OCI-LY7 (cell line): ENCODE results near the gene TGFB1I1.

ENCODE experiments used
- EZH2phosphoT487 ChIP-seq: fragments of 200-600 bp; sonication (generic); IDR thresholded peaks from 2 replicates; pipeline ENCODE4 v1.6.1; 2018; ENCODE audit warnings: low read depth, borderline replicate concordance, mild to moderate bottlenecking, mixed run types, antibody characterized with exemption, low read length, moderate library complexity, mixed read lengths
- TF ChIP-seq, protein P1 (sequence below): fragments of 200-600 bp; sonication (generic); conservative IDR thresholded peaks from 2 replicates; pipeline ENCODE4 v1.5.1; 2014; ENCODE audit warnings: mild to moderate bottlenecking, antibody characterized with exemption, low read length, moderate library complexity, mixed read lengths

DNA sequence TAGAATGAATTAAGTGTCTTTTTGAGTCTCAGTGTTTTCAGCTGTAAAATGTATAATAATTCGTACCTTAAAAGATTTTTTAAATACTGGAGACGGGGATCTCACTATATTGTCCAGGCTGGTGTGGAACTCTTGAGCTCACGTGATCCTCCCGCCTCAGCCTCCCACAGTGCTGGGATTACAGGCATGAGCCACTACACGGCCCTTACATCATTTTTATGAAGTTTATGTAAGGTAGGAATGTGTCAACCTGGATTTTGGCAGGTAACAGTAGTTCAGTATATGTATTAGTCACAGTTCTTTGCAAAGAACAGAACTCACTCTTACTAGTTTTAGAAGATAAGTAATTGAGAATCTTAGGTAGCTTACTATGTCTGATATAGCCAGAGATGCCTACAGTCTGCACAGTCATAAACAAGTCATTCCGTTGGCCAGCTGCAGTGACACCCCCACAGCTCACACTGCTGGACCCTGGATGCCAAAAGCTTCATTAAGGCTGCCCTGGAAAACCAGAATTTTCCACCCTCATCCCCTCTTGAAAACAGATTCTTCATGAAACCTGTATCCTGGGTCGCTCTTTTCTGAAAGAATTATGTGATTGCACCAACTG is 43.2 kb upstream of the TGFB1I1 start:
- TF ChIP-seq, protein P1, sequence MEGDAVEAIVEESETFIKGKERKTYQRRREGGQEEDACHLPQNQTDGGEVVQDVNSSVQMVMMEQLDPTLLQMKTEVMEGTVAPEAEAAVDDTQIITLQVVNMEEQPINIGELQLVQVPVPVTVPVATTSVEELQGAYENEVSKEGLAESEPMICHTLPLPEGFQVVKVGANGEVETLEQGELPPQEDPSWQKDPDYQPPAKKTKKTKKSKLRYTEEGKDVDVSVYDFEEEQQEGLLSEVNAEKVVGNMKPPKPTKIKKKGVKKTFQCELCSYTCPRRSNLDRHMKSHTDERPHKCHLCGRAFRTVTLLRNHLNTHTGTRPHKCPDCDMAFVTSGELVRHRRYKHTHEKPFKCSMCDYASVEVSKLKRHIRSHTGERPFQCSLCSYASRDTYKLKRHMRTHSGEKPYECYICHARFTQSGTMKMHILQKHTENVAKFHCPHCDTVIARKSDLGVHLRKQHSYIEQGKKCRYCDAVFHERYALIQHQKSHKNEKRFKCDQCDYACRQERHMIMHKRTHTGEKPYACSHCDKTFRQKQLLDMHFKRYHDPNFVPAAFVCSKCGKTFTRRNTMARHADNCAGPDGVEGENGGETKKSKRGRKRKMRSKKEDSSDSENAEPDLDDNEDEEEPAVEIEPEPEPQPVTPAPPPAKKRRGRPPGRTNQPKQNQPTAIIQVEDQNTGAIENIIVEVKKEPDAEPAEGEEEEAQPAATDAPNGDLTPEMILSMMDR, result no peak
- no peak for TF ChIP-seq EZH2phosphoT487
